Peyer's patch (tissue), 4 donors: ENCODE measurements around the gene DYRK1A. TPM values are rescaled to one million over a fixed set of nuclear protein-coding genes. Genes with fewer than 3 reads are reported as not detected.

ENCODE experiments used
- DNase-seq, 3 donors: peaks; one replicate each; pipeline ENCODE4 v3.0.0-alpha.2; 2017 to 2019
- H3K27ac ChIP-seq, 4 donors: fragments of 200-600 bp; sonication (generic); one replicate each; pipeline ENCODE4 v1.5.1; 2016 to 2019
- H3K27me3 ChIP-seq, 2 donors: fragments of 200-600 bp; sonication (generic); one replicate each; pipeline ENCODE4 v1.5.1; 2019
- H3K36me3 ChIP-seq, 3 donors: fragments of 200-600 bp; sonication (generic); one replicate each; pipeline ENCODE4 v1.5.1; 2016 to 2019
- H3K4me1 ChIP-seq, 4 donors: fragments of 200-600 bp; sonication (generic); one replicate each; pipeline ENCODE4 v1.5.1; 2016 to 2019
- H3K4me3 ChIP-seq, 4 donors: fragments of 200-600 bp; sonication (generic); 1 replicate in 3 of 4; 2 replicates in 1 of 4; pipeline ENCODE4 v1.5.1; 2016 to 2019; ENCODE audit warnings: mild to moderate bottlenecking in 1 of 4
- H3K9me3 ChIP-seq, 4 donors: fragments of 200-600 bp; sonication (generic); one replicate each; pipeline ENCODE4 v1.5.1; 2016 to 2019; ENCODE audit warnings: mild to moderate bottlenecking in 1 of 4
- CTCF ChIP-seq, 6 experiments: fragments of 450-650 bp in 4 of 6; fragments of 200-600 bp in 2 of 6; sonication (generic) in 1 of 6; IDR thresholded peaks; one replicate each; pipeline ENCODE4 v1.5.1; 2017 to 2019; ENCODE audit warnings: antibody characterized with exemption in 6 of 6, mild to moderate bottlenecking in 3 of 6, moderate library complexity in 1 of 6
- POLR2A ChIP-seq, 2 donors: fragments of 450-650 bp; IDR thresholded peaks; one replicate each; pipeline ENCODE4 v1.5.1; 2017; ENCODE audit warnings: antibody characterized with exemption in 2 of 2, mild to moderate bottlenecking in 2 of 2, moderate library complexity in 2 of 2
- total RNA-seq, 4 donors: library from RNA; depleted of rRNA; stranded (reverse); fragments of >200 nt; gene quantifications; one replicate each; pipeline ENCODE4 v1.1.0, GENCODE V29; 2016

The DYRK1A gene
- total RNA-seq, 4 donors from 2014 or later = 68.8 to 133 (median 81.3) TPM

- Histone ChIP-seq H3K4me3 (no peak overlapping the region), H3K4me1 (peaks cover 0 to under 1% (median 0%) of the 10 kb centered on the region in 4 donors)
Observed at GRCh38 chr21:37468909-37469308, 102.3 kb downstream of the DYRK1A start.

GRCh38 chr21:37469441-37469840, 102.9 kb downstream of the DYRK1A start:
- H3K27ac ChIP-seq = no peak overlapping the region
- no peaks in the 10 kb centered on the region for H3K36me3 ChIP-seq
- H3K4me3 ChIP-seq = no peak overlapping the region
- H3K4me1 ChIP-seq = no peaks in the 10 kb centered on the region
- H3K9me3 ChIP-seq = no peaks in the 10 kb centered on the region
- no peak for TF ChIP-seq POLR2A (IDR thresholded peaks at IDR 0.05)
- DNase-seq = no peak
- no peaks in the 10 kb centered on the region for H3K27me3 ChIP-seq

More at GRCh38 chr21:37468909-37469308, 102.3 kb downstream of the DYRK1A start:
- Histone ChIP-seq H3K36me3 (no peaks in the 10 kb centered on the region), H3K27ac (no peak overlapping the region), H3K27me3 (no peaks in the 10 kb centered on the region), H3K9me3 (no peaks in the 10 kb centered on the region)
- DNase-seq = no peak
- TF ChIP-seq POLR2A (IDR thresholded peaks at IDR 0.05) = no peak
- no peak for TF ChIP-seq CTCF (IDR thresholded peaks at IDR 0.05)

GRCh38 chr21:37472581-37472980, 106.0 kb downstream of the DYRK1A start:
- no peaks in the 10 kb centered on the region for H3K36me3 ChIP-seq
- DNase-seq = no peak
- H3K27me3 ChIP-seq = no peaks in the 10 kb centered on the region
- peaks cover 0 to 4% (median 2%) of the 10 kb centered on the region in 4 donors for H3K4me1 ChIP-seq
- no peak overlapping the region for H3K27ac ChIP-seq
- H3K4me3 ChIP-seq = no peak overlapping the region
- no peaks in the 10 kb centered on the region for H3K9me3 ChIP-seq
- TF ChIP-seq POLR2A (IDR thresholded peaks at IDR 0.05) = no peak
- TF ChIP-seq CTCF (IDR thresholded peaks at IDR 0.05) = no peak

GRCh38 chr21:37473491-37473890, 106.9 kb downstream of the DYRK1A start:
- TF ChIP-seq CTCF (IDR thresholded peaks at IDR 0.05) (no peak), POLR2A (IDR thresholded peaks at IDR 0.05) (no peak)
- Histone ChIP-seq H3K27ac (no peak overlapping the region), H3K9me3 (no peaks in the 10 kb centered on the region), H3K27me3 (no peaks in the 10 kb centered on the region), H3K4me3 (no peak overlapping the region), H3K36me3 (no peaks in the 10 kb centered on the region), H3K4me1 (peaks cover 0 to 4% (median 2%) of the 10 kb centered on the region in 4 donors)
- no peak for DNase-seq

- H3K4me3 ChIP-seq = no peak overlapping the region
- DNase-seq = no peak
- TF ChIP-seq POLR2A (IDR thresholded peaks at IDR 0.05) (no peak), CTCF (IDR thresholded peaks at IDR 0.05) (no peak)
- H3K4me1 ChIP-seq = peaks cover 0 to 4% (median 2%) of the 10 kb centered on the region in 4 donors
- no peaks in the 10 kb centered on the region for H3K36me3 ChIP-seq
- H3K27me3 ChIP-seq = no peaks in the 10 kb centered on the region
- H3K9me3 ChIP-seq = no peaks in the 10 kb centered on the region
- H3K27ac ChIP-seq = no peak overlapping the region
Observed at GRCh38 chr21:37474342-37474741, 107.8 kb downstream of the DYRK1A start.

GRCh38 chr21:37475186-37475868, 108.8 kb downstream of the DYRK1A start:
- no peaks in the 10 kb centered on the region for H3K9me3 ChIP-seq
- no peaks in the 10 kb centered on the region for H3K36me3 ChIP-seq
- DNase-seq = no peak
- TF ChIP-seq POLR2A (IDR thresholded peaks at IDR 0.05) (no peak), CTCF (IDR thresholded peaks at IDR 0.05) (no peak)
- no peak overlapping the region for H3K4me3 ChIP-seq
- peaks cover 0 to 4% (median 2%) of the 10 kb centered on the region in 4 donors for H3K4me1 ChIP-seq
- no peak overlapping the region for H3K27ac ChIP-seq
- no peaks in the 10 kb centered on the region for H3K27me3 ChIP-seq
